Stimulated activated memory B cell treated with anti-CD40 and anti-IgM and Interleukin-4, amounts not matched to agents 10 μg/mL and 1 μg/mL and 100 μg/mL, for 72 hours (primary cell): ENCODE results near the gene C4BPB.

Experiments used
- ATAC-seq: fragments of 150-1000 bp; cut with Tn5 transposase; 2 replicates; pipeline ENCODE4 v1.10.0; 2021
- H3K27ac Mint-ChIP-seq: one replicate; pipeline ENCODE4 v1.8.0; 2022; ENCODE audit warnings: mild to moderate bottlenecking, mixed read lengths
- H3K27me3 Mint-ChIP-seq: one replicate; pipeline ENCODE4 v1.8.0; 2022; ENCODE audit warnings: mixed read lengths
- H3K36me3 Mint-ChIP-seq: one replicate; pipeline ENCODE4 v1.8.0; 2022; ENCODE audit warnings: mixed read lengths
- H3K4me1 Mint-ChIP-seq: one replicate; pipeline ENCODE4 v1.8.0; 2022; ENCODE audit warnings: mixed read lengths
- H3K4me3 Mint-ChIP-seq: one replicate; pipeline ENCODE4 v1.8.0; 2022; ENCODE audit warnings: mild to moderate bottlenecking, moderate library complexity, mixed read lengths
- H3K9me3 Mint-ChIP-seq: one replicate; pipeline ENCODE4 v1.8.0; 2022; ENCODE audit warnings: mixed read lengths

The C4BPB gene

DNA sequence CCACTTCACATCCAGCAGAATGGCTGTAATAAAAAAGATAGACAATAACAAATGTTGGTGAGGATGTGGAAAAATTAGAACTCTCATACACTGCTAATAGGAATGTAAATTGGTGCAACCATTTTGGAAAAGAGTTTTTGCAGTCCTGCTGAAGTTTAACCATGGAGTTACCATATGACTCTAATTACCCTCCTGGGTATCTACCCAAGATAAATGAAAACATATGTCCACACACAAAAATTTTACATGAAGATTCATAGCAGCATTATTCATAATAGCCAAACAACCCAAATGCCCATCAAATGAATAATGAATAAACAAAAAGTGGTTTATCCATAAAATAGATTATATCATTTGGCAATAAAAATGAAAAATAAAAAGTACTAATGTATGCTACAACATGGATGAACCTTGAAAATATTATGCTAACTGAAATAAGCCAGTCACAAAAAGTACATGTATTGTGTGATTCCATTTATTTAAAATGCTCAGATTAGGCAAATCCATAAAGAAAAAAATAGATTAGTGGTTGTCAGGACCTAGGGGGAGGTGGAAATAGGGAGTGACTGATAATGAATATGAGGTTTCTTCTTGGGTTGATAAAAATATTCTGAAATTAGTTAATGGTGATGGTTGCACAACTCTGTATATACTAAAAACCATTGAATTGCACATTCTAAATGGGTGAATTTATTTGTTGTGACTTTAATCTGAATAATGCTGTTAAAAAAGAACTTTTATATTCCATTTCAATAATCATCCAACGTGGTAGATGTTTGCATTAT, 41.8 kb downstream of the C4BPB start:
- peaks cover 7% of the 10 kb centered on the region for H3K4me1 Mint-ChIP-seq
- H3K27ac Mint-ChIP-seq = no peak overlapping the region
- H3K27me3 Mint-ChIP-seq = peaks cover 5% of the 10 kb centered on the region
- H3K4me3 Mint-ChIP-seq = no peak overlapping the region
- peaks cover 28% of the 10 kb centered on the region for H3K9me3 Mint-ChIP-seq
- H3K36me3 Mint-ChIP-seq = peaks cover 20% of the 10 kb centered on the region
- ATAC-seq = no peak

GRCh38 chr1:207131163-207131562, 42.5 kb downstream of the C4BPB start:
- peaks cover 7% of the 10 kb centered on the region for H3K4me1 Mint-ChIP-seq
- no peak for ATAC-seq
- no peaks in the 10 kb centered on the region for H3K27me3 Mint-ChIP-seq
- peaks cover 24% of the 10 kb centered on the region for H3K9me3 Mint-ChIP-seq
- no peak overlapping the region for H3K4me3 Mint-ChIP-seq
- H3K27ac Mint-ChIP-seq = no peak overlapping the region
- peaks cover 14% of the 10 kb centered on the region for H3K36me3 Mint-ChIP-seq

GRCh38 chr1:207134581-207134980, 45.9 kb downstream of the C4BPB start:
- Mint-ChIP-seq H3K27me3 (no peaks in the 10 kb centered on the region), H3K27ac (no peak overlapping the region), H3K9me3 (peaks cover 10% of the 10 kb centered on the region), H3K4me1 (peaks cover 7% of the 10 kb centered on the region), H3K4me3 (no peak overlapping the region), H3K36me3 (peaks cover 8% of the 10 kb centered on the region)
- ATAC-seq = no peak

DNA sequence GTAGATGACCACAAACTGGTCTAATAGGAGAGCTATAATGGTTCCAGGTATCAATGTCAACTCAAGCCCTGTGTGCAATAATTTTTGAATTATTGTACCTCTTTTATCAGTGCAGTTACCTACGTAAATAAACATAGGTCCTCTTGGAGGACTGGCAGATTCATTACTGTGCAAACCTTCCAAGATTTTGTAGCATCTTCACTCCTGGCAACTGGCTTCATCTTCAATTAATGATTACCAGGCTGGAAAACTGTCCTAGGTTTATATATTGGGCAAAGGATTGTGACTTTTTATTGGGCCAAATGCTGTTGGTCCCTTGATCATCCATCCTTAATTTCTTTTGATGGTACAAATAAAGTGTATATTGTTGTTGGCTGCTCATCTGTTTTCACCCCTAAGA, 51.0 kb downstream of the C4BPB start:
- no peak overlapping the region for H3K27ac Mint-ChIP-seq
- H3K36me3 Mint-ChIP-seq = no peaks in the 10 kb centered on the region
- H3K9me3 Mint-ChIP-seq = no peaks in the 10 kb centered on the region

GRCh38 chr1:207140536-207140935, 51.9 kb downstream of the C4BPB start:
- peaks cover under 1% of the 10 kb centered on the region for H3K4me1 Mint-ChIP-seq
- H3K27me3 Mint-ChIP-seq = no peaks in the 10 kb centered on the region
- no peaks in the 10 kb centered on the region for H3K36me3 Mint-ChIP-seq
- H3K27ac Mint-ChIP-seq = no peak overlapping the region
- no peak for ATAC-seq
- no peaks in the 10 kb centered on the region for H3K9me3 Mint-ChIP-seq
- H3K4me3 Mint-ChIP-seq = no peak overlapping the region

More for the DNA sequence above, 51.0 kb downstream of the C4BPB start:
- no peak for ATAC-seq
- H3K4me1 Mint-ChIP-seq = peaks cover 3% of the 10 kb centered on the region
- H3K27me3 Mint-ChIP-seq = no peaks in the 10 kb centered on the region
- no peak overlapping the region for H3K4me3 Mint-ChIP-seq

DNA sequence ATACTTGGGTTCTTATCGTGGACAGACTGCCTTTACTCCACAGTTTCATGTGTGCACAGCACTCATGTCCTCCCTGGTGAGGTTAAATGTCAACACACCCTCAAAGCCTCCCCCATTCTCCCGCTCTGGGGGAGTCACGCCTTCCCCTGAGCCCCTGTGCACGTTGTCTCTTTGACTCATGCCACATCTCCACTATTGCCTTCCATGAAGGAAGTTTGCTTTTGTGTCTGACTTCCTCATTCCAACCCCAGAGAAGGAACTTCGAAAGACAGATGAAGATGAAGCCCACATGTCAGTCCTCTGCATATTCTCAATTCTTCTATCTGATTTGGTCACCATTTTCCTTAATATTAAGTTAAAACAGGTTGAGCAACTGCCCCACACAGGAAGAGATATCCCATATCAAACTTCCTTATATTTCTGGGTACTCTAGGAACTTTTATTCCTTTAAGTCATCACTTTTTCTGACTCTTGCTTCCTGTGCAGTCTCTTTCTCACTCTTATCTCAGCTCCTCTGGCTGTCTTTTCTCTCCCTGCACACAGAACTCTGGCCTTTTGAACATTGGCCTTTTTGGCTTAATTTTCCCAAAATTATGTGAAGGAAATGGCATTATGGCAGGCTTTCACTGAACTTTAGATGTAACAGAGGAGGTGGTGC, 56.9 kb downstream of the C4BPB start:
- no peaks in the 10 kb centered on the region for H3K36me3 Mint-ChIP-seq
- H3K4me1 Mint-ChIP-seq = peaks cover 6% of the 10 kb centered on the region
- peaks cover 3% of the 10 kb centered on the region for H3K9me3 Mint-ChIP-seq
- no peak overlapping the region for H3K27ac Mint-ChIP-seq
- no peak overlapping the region for H3K4me3 Mint-ChIP-seq
- H3K27me3 Mint-ChIP-seq = no peaks in the 10 kb centered on the region
- ATAC-seq = no peak
